Left lobe of liver (tissue), 2 donors: ENCODE data around the gene CDH7. TPM values are rescaled to one million over a fixed set of nuclear protein-coding genes. Genes with fewer than 3 reads are reported as not detected.

Experiments
- ATAC-seq: fragments of 200-7000 bp; cut with Tn5 transposase; one replicate; pipeline ENCODE4 v1.9.1; 2020; ENCODE audit warnings: mild to moderate bottlenecking, moderate library complexity
- DNase-seq: peaks from one replicate; pipeline ENCODE4 v3.0.0-alpha.2; 2020; ENCODE audit warnings: low spot score
- total RNA-seq: library from RNA; stranded (reverse); gene quantifications from one replicate; pipeline ENCODE4 v1.2.1, GENCODE V29; 2021
- donor health status: DM: no; HTN: no; CAD: no; lungs with moderate emphysema.
- donor health status: DM: no; HTN: yes; CAD: no.

Gene CDH7
- total RNA-seq, 1 donor from 2014 or later: not detected

DNA sequence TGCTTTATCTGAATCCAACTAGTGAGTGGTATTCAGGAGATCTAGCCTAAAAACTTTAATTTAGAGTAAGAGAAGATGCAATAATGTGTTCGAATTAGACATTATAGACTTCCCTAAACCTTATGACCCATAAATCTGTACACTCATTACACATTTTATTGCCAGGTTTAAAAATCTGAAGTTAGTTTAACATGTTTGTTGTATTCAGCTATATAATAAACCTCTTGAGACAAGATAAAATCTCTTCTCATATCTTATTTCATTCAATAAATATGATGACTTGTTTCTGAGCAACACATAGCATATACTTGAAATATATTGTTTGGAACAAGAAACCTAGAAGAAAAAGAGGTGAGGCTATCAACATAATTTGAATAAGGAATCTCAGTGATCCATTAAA is 150.7 kb downstream of the CDH7 start:
- DNase-seq (no peak), ATAC-seq (no peak)

- ATAC-seq (no peak), DNase-seq (no peak)
These were observed 155.8 kb downstream of the CDH7 start for GRCh38 chr18:65906621-65907034.

GRCh38 chr18:65907281-65907680 is 156.5 kb downstream of the CDH7 start:
- ATAC-seq: no peak
- DNase-seq: no peak

DNA sequence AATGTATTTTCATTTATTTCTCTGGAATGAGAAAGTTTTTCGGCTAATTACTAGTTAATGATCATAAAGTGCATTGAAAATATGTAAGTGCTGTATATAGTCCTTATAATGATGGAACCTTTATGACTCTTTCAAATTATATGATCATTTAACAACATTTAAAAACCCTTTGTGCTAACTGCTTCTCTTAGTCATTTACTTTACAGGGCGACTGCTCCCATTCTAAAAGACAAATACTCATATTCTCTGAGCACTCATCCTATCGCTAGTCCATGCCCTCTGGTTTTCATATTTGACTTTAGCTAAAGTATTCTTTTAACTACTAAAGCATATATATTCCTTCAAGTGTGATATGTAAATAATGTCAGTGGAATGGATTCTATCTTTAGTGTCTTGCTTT is 168.2 kb downstream of the CDH7 start:
- no peak for ATAC-seq
- no peak for DNase-seq

GRCh38 chr18:65919663-65920062 is 168.9 kb downstream of the CDH7 start:
- no peak for DNase-seq

GRCh38 chr18:65922103-65922502 is 171.3 kb downstream of the CDH7 start:
- ATAC-seq (no peak), DNase-seq (no peak)

More at GRCh38 chr18:65919663-65920062, 168.9 kb downstream of the CDH7 start:
- ATAC-seq: no peak

- ATAC-seq (no peak), DNase-seq (no peak)
These were observed 174.1 kb downstream of the CDH7 start for GRCh38 chr18:65924904-65925303.

DNA sequence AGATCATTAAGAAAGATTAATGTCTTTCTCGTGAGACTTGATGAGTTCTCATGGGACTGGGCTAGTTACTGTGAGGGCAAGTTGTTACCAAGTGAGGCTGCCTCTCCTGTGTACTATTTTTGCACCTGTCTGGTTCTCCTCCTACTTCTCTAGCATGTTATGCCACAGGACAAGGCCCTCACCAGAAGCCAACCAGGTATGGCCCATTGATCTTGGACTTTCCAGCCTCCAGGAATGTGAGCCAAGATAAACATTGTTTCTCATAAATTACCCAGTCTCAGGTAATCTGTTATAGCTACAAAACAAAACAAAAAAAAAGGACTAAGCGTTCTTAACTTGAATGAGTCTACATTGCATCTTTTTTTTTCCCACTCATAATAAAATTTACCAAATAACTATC is 184.1 kb downstream of the CDH7 start:
- ATAC-seq: peak; percentile 85

DNA sequence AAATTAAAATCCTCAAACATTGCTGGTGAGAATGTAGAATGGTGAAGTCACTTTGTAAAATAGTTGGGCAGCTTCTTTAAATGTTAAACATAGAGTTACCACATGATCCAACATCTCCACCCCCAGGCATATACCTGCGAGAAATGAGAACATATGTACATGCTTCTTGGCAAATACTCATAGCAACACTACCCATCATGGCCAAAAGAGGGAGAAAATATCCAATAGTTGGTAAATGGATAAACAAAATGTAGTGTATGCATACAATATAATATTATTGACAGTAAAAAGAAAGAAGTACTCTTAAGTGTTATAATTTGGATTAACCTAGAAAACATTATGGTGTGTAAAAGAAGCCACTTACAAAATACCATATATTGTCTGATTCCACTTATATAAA is 185.9 kb downstream of the CDH7 start:
- ATAC-seq (no peak), DNase-seq (no peak)

More for the DNA sequence above, 184.1 kb downstream of the CDH7 start:
- DNase-seq: no peak

GRCh38 chr18:65937180-65937579 is 186.4 kb downstream of the CDH7 start:
- ATAC-seq: no peak
- DNase-seq: no peak

DNA sequence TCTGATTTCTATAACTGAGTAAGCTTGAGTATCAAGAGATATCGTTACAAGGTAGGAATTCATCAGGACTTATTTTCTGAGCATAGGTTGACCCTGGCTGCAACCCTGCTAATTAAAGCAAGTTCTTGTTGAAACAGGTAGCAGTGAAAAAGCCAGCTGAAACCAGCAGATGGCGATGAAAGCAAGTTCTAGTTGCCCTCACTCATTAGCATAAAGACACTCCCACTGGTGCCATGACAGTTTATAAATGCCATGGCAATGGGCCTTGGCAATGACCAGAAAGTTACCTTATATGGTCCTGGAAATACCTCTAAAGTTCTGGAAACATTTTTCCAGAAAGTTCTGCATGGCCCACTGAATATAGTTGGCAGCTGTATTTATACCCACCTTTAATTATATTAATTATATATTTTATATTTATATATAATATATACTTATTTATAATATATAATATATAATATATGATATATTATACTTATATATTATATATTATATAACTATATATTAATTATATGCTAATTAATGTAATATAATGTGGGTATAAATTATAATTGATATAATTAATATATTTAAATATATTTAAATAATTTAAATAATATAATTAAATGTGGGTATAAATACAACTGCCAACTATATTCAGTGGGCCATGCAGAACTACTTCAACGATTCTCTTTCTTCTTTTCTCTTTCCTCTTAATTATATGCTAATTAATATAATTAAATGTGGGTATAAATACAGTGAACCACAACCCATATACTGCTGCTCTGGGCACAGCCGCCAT is 188.0 kb downstream of the CDH7 start:
- ATAC-seq (peak; percentile 77), DNase-seq (no peak)
